NCI-H446 (cell line): ENCODE results near the gene EYS.
A peak's percentile ranks its signal among the peaks of the same experiment; 100 is the strongest.

Experiments
- DNase-seq, 2 experiments: peaks; one replicate each; lab custom pipeline; 2025; lab: John Stamatoyannopoulos, UW

EYS gene

DNA sequence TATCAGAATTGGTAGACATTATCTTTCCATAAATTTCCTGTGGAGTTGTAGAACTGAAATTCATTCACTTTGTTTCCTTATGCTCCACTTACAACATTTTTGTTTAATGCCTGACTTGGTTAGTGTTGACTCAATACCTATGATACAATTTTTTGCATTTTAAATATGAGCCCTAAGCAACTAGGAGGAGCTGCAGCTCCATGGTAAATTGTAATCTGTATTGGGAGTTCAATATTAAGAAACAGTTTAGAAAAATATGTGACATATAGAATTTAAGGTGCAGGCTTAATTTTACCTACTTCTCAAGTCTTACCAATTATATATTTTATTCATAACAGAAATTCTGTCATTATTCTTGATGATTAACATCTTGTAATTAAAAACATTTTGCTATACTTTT lies 868.3 kb downstream of the EYS start:
- DNase-seq: no peak

DNA sequence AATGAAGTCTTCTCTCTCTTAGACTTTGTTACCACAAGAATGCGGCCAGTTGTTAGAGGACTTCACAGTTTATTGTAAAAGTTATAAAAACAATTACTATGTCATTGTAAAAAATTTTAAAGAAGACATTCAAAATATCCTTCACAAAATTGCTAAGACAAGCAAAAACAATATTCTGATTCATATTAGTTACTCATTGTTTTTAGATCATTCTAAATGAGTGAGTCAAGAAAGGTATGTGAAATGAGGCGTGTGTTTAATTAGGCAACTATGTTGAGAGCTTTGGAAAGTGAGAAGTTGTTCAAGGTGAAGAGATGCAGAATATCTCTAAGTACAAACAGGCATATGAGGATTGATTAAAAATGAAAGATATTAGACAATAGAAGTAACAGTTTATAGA lies 875.3 kb downstream of the EYS start:
- no peak for DNase-seq

DNA sequence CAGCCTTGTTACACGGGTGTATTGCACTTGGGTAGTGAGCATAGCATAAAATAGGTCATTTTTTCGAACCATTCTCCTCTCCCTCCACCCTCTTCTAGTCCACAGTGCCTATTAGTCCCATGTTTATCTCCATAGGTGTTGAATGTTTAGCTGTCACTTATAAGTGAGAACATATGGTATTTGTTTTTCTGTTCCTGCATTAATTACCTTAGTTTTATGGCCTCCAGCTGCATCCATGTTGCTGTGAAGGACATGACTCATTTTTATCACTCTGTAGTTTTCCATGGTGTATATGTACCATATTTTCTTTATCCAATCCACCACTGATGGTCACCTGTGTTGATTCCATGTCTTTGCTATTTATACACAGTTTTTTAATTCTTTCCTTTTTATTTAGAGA lies 889.5 kb downstream of the EYS start:
- DNase-seq: no peak

DNA sequence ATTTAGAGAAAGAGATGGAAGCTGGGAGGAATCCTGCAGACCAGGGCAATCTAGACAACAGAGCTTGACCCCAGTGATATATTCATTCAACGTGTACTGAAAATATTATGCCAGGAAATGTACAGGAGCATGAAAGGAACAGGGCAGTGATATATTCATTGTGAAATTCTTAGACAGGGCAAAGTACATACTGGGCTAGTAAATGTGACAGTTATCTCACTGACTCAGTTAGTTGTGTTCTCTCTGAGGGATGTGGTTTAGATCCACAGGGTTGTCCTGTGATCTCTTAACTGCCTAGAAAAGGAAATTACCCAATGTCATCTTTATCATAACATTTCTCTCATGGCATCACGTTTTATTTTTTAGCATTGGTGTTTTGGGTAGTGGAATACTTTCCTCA lies 891.3 kb downstream of the EYS start:
- no peak for DNase-seq

DNA sequence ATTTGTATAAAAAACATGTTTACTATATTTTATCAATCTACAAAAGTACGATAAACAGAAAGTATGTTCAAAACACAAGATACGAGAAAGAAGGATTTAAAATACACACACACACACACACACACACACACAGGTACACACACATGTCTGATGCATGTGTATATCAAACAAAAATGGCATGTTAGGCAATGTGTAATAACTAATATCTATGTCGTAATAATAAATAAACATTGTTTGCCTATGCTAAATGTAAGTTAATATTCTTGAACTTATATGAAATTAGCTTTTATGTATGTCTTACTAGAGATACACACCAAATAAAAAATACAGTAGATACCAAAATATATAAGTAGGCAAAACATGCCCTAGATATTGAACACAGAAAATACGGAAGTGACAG lies 894.9 kb downstream of the EYS start:
- no peak for DNase-seq

DNA sequence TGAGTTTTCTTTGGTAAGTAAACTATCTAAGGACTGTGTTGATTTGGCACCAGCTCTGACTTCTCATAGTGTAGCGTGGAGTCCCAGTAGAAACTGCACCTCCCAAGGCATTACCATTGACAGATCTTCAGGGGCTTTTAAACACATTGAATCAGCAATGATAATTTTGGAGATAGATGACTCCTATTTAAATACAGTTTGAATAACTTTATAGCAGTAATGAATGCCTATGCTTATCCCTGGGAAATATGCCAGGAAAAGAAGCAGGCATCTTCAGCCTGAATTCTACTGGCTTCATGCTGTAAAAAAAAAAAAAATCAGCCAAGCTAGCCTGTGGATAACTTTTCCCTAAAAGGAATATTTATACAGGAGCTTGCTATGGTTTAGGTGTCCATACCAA lies 895.9 kb downstream of the EYS start:
- DNase-seq: peak in 1 of 2 experiments; percentile 12

DNA sequence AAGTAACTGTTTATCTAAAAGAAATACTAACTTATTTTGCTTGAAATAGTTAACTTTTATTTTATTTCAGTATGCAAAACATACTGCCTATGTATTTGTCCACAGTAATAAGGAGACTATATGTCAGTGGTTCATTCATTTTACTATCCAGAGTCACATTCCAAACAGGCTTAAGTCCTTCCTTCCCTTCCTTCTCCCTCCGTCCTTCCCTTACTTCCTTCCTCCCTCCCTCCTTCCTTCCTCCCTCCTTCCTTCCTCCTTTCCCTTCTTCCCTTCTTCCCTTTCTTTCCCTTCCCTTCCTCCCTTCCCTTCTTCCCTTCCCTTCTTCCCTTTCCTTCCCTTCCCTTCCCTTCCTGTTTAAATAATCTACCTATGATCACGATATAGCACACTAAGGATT lies 899.2 kb downstream of the EYS start:
- no peak for DNase-seq

DNA sequence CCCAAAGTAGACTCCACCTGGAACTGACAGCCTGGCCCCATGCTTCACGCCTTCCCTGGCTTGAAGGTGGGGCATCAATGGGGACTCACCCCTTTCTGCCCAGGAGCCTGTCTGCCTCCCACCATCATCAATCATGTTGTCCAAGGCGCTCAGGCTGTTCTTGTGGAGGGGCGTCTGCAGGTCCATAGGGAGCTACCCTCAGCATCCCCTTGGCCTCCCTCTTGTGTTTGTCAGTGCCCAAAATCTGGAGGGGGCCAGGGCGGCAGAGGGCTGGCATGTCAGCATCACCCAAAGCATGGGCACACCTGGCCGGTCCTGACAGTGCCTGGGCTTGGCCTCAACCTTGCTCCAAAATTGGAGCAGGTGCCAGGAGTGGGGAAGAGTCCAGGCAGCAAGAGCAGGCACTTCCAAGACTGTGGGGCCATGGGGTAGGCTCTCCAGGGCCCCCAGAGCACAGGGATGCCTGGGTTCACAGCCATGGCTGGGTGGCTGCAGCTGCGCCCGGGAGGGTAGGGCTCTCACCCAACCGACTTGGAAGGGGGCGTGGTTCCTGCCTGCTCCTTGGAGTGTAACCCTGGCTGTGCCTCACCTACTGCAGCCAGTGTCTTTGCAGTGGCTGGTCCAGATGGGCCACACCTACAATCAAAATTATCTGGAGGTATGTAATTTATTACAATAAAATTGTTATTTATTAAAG lies 903.4 kb downstream of the EYS start:
- no peak for DNase-seq

DNA sequence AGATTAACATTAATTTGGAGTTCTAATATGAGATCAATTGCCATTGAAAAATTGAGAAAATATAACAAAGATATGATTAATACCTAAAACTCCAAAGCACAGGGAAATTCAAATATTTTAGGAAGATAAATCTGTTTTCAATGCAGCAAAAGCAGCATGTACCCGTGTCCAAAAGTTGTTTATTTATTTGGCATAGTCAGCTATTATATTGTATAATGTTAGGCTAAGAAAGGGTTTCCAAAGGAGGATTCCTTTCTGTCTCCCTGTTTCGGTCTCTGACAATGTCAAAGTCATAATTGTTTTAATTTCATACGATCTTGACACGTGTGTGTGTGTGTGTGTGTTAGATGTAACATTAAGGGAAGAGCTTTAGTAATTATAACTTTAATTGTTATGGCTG lies 914.5 kb downstream of the EYS start:
- DNase-seq: no peak

DNA sequence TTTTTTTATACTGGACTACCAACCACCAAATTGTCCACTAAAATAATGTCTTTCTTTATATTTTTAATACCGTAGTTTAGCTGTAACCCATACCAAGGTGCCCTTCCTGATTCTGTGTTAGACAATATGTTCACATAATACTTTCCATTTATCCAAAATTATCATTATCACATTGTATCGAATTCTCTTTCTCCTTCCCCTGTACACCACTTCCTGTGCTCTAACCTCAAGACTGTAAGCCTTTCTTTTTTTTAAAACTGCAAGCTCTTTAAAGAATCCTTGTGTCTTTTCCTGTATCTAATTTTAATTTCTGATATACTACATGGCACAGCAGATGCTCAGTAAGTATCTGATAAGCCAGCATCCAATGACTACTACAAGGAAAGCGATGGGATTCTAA lies 917.5 kb downstream of the EYS start:
- no peak for DNase-seq

DNA sequence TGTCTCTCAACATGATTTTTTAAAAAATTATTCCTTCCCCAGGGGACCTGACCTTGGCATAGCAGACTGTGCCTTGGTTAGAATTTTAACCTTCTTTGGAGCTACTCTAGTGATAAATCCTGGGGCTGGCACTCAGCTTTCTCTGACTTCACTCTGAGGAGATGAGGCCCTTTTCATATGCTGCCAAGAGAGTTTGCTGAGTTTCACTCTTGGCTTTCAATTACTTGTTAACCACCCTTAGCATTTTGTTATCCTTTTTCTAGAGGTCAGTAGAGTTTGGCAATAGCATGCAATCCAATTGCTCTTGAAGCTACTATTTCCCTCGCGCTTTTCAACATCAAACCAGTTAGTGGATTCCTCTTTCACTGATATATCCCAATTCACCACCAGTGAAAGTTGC lies 920.3 kb downstream of the EYS start:
- DNase-seq: peak in 1 of 2 experiments; percentile 25

DNA sequence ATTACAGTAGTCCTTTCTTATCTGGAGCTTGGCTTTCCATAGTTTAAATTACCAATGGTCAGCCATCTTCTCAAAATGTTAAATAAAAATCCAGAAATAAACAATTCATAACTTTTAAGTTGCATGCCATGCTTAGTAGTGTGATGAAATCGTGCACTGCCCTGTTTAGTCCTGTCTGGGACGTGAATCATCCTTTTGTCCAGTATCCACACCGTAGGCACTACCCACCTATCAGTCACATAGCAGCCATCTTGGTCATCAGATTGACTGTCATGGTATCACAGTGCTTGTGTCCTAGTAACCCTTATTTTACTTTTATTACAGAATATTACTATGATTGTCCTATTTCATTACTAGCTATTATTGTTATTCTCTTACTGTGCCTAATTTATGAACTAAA lies 924.1 kb downstream of the EYS start:
- DNase-seq: no peak

DNA sequence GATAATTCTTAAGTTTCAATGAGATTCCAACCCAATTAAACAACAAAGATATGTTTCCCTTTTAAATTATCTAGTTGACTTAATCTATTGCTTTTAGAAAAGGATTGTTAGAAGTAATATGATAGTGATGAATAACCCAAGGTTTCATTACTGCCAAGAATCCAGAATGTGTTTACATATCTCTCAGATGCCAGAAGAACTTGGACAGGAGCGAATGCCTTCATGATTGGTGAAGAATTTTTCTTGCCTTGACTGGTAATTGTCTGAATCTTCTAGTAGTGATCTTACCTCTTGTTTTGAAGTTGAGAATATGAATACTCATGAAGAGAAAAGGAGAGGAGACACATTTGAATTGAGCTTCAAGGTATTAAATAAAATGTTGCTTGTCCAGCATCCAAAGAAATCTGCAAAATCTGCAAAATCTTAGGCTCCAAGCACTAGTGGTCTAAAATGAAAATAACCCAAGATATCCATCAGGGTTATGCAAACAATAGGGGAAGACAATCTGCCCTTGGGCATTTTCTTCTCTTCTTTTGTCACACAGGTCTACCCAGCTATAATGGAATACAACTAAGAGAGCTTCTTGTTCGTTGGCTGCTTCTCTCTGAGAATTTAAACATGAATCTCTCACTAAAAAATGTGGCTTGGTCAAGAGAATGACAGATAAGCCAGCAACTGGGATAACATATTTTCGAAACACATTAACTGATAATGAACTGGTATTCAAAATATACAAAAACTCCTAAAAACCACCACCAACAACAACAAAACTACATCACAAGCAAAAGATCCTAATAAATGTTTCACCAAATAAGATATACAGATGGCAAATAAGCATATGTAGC lies 928.9 kb downstream of the EYS start:
- DNase-seq: no peak

DNA sequence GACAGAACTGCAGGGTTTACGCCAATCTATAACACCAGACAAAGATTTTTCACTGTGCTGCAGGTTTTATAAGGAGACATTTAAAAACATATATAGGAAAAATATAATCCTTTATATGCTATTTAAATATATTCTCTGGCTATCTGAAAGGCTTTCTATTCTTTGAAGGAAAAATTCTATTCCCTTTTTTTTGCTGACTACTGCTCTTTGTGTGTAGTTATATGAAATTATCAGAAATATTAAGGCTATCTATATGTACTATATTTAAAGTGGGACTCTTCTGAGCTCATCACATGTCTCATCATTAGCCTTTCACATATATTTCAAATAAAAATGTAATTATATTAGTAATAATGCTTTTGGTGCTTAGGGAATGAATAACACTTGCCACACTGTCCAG lies 930.7 kb downstream of the EYS start:
- DNase-seq: no peak

DNA sequence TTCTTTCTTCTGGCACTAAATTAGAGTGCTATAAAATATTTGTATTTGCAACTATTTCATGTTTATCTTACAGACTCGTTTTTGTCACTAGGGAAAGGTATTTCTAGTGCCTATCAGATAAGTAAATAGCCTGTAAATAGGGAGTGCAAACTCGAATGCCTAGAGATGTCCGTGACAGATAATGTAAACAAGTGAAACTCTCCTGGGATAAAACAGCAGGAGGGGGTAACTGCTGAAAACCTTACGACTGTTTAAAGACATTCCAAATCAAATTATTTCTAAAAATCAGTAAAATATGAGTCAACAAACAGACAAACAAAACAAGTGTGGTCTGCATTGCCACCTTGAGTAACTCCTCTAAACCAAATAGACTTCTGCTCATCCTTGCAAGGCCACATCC lies 932.1 kb downstream of the EYS start:
- DNase-seq: no peak

DNA sequence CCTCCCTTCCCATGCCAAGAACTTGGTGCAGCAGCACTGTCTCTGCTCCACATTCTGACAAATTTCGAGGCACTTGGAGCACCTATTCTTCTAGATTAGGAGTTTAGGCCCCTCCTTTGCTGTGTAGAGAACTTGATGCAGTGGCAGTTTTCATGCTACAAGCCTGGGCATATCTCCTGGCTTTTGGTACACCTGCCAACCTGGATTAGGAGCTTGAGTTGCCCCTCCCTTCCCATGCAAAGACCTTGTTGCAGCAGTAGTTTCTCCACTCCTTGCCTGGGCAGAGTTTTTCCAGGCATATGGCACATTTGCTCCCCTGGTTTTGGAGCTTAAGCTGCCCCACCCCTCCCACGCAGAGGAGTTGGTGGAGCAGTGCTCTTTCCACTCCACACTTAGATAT lies 956.1 kb downstream of the EYS start:
- DNase-seq: no peak

DNA sequence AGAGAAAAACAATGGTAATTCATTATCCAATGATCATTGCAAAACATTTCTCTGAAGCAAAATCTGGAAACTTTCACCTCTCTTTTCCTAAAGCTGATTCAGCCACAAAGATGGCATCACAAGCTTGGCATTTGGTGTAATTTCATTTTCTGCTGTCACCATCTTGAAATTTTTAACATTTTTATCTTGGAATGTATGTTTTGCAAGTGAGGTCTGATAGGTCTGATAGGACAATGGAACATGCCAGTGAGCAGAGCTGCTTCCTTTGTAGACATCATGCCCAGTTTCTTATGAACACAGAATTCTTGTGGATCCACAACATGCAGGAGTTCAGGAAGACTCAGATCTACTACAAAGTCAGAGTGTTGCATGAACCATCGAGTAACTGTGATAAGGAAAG lies 969.6 kb downstream of the EYS start:
- DNase-seq: no peak

DNA sequence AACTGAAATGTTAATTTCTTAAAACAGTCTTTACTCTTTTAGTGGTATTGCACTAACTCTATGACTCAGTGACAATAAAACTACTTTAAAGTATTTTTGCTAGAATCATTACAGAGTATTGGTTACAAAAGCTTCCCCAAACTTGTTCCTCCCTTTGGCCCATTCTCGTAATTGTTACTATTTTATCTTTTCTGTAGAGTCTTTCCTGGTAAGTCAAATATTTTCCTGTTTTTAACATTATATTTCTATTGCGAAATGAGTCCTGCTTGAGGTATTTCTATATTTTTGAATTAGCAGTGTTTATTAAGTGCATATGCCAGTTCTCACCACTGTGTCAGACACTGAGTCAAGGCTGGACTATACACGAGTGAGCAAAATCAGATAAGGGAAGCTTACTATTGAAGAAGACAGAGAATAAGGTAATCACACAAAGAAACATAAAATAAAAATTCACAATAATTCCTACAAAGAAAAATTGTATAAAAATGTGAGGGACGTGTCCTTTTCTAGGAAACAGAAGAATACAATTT lies 970.5 kb downstream of the EYS start:
- no peak for DNase-seq

DNA sequence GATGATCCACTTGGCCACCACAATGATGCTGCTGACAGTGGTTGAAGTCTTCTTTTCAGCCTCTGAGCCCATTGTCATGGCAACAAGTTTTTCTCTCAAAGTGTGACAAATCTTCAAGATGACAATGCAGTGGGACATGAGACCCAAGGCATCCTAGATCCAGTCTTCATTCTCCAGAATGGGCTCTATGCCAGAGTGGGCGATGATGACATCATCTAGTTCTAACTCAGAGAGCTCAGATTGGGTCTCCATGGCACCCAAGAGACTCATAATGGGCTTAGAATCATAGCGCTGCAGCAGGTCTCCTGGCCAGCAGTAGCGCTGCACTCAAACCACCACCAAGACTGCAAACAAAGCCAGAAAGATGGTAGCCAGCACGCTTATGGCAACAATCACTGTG lies 973.6 kb downstream of the EYS start:
- DNase-seq: no peak

DNA sequence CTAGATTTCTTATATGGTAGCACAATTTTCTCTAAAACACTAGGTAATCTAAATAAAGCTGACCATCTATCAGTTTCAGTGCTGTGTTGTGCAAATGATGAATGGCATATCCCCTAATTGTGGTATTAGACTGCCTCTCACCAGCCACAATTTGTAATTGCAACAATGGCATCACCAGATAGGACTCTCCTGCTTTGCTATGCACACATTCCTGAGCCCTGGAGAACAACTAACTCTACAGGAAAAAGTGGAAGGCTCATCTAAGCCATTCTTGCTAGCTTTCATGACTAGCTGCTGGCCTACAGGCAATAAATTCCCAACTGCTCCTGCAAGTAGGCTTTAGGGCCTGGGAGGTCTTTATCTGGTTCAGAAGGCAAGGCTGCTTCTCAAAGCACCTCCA lies 974.1 kb downstream of the EYS start:
- no peak for DNase-seq

DNA sequence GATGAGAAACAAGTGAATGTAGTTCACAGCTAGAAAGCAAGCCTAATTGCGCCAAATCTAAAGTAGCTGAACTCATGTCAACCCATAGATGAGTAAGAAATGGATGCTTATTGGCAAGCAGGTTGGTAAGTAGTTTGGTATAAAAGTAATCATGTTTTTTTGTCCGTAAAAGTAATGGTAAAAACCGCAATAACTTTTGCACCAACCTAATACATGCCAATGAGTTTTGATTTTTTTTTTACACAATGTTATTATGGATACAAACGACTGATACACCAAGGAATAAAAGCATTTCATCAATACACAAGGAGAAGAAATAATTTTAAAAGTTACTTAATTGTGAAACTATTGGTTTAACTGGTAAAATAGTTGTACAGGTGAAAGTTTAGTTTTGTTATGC lies 977.5 kb downstream of the EYS start:
- no peak for DNase-seq

DNA sequence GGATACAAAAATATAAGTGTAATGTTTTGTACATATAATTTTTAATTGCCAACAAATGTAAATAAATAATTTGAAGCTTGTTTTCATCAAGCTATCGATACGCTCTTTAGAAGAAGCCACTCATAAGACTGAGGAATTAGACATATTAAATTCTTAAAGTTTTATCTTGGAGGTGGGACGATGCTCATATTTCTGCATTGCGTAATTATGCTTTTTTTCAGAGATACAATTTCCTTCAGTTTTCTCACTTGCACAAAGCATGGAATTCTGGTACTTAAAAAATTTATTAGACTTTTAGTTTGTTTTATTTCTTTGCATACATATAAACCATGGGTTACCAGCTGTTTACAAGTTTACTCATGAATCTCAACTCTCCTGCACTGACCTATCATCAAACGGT lies 980.0 kb downstream of the EYS start:
- no peak for DNase-seq

DNA sequence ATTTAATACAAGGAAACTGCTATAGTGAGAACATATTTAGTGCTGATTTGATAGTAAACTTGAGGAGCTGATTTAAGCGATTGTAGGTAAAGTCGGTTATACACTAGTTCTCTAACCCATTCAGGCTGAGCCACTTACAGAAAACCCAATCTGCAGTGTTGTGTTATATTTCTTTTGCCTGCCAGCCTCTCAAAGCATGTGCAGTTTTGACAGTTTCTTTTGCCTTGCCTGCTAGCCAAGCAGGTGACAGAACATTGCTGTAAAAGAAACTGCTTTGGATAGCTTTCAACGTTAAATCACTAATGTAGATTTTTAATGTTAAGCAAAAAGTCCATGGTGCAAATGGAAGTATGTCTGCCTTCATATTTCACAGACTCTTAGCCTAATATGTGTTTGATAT lies 982.9 kb downstream of the EYS start:
- no peak for DNase-seq
